ENCODE measurements around the gene OAS2. TPM values are rescaled to one million over a fixed set of nuclear protein-coding genes. Genes with fewer than 3 reads are reported as not detected.

OAS2 gene
- total and polyA plus RNA-seq, 10 of the 15 experiments (the other 5 are each of a cell fraction or from before 2014, with no cell fraction given), result 32.4 to 290 (median 90.2) TPM

DNA sequence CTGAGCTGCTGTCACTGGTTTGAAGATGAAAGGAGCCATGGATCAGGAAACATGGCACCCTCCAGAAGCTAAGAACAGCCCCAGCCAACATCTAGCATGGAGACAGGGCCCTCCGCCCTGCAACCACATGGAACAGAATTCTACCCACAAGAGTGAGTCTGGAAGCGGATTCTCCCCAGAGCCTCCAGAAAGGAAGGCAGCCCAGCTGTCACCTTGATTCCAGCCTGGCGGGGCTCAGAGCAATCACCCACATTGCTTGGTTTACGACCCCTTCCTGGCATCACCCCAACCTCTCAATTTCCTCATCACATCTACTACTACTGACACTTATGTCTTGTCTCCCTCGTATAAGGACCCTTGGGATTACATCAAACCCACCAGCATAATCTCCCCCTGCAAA is 38.5 kb downstream of the OAS2 start:
- Histone ChIP-seq H3K27ac (ENCODE audit: control insufficient read depth, insufficient read depth) (no peak overlapping the region), H3K9ac (ENCODE audit: control insufficient read depth, insufficient read depth, low read length) (no peak overlapping the region), H3K36me3 (ENCODE audit: control insufficient read depth in 2 of 2, insufficient read depth in 2 of 2, low read length in 1 of 2) (no peaks in the 10 kb centered on the region), H3K9me3 (replicated peaks; ENCODE audit: control insufficient read depth, insufficient read depth, low read length) (no peaks in the 10 kb centered on the region), H3K27me3 (replicated peaks in 1 of 2; ENCODE audit: control insufficient read depth in 2 of 2, insufficient read depth in 2 of 2, low read length in 1 of 2) (peaks cover 0 to 3% of the 10 kb centered on the region in 2 experiments; a peak in 2 of 4 replicates), H3K4me3 (no peak overlapping the region), H3K79me2 (ENCODE audit: control insufficient read depth, insufficient read depth, low read length) (no peaks in the 10 kb centered on the region), H4K20me1 (ENCODE audit: control insufficient read depth, insufficient read depth) (no peaks in the 10 kb centered on the region), H2AFZ (ENCODE audit: control insufficient read depth, low read depth, low read length) (no peak overlapping the region), H3K4me1 (ENCODE audit: control insufficient read depth, insufficient read depth, low read length) (no peaks in the 10 kb centered on the region), H3K4me2 (ENCODE audit: control insufficient read depth, insufficient read depth) (no peak overlapping the region)
- no TSS peak for BruUV-seq (replicated peaks)
- ChIA-PET CTCF (interaction anchor here (1.3 to 1.7 kb wide), 2 partner anchors 11 to 24 kb away, joined by 4 to 5 read pairs; no protein-coding TSS in a partner anchor), RAD21 (ENCODE audit: unreplicated experiment) (no interaction called here), SMC1A (ENCODE audit: uncharacterized antibody, unreplicated experiment) (interaction anchor here (0.9 to 1.8 kb wide), 3 partner anchors 9 to 22 kb away, joined by 3 read pairs; no protein-coding TSS in a partner anchor), POLR2A (no interaction called here)
- no peak for FAIRE-seq
- in situ Hi-C loops (cut with MboI) (no loop called here), intact Hi-C loops (cut with micrococcal nuclease; ENCODE audit: unreplicated experiment) (no loop called here)
- TF ChIP-seq EGR1 (IDR thresholded peaks at IDR 0.05; ENCODE audit: borderline replicate concordance in 1 of 2, low read depth in 2 of 2, low read length in 2 of 2), result no peak
- TF ChIP-seq SMAD5 (IDR thresholded peaks at IDR 0.05; ENCODE audit: low read depth), result no peak
- TF ChIP-seq HDAC2 (IDR thresholded peaks at IDR 0.05), result no peak
- TF ChIP-seq POLR2AphosphoS5 (IDR thresholded peaks at IDR 0.05; ENCODE audit: low read length), result no peak
- no peak for TF ChIP-seq TARDBP (IDR thresholded peaks at IDR 0.05; ENCODE audit: borderline replicate concordance)
- TF ChIP-seq SP1 (IDR thresholded peaks at IDR 0.05; ENCODE audit: low read depth, low read length), result no peak
- TF ChIP-seq, protein P1, sequence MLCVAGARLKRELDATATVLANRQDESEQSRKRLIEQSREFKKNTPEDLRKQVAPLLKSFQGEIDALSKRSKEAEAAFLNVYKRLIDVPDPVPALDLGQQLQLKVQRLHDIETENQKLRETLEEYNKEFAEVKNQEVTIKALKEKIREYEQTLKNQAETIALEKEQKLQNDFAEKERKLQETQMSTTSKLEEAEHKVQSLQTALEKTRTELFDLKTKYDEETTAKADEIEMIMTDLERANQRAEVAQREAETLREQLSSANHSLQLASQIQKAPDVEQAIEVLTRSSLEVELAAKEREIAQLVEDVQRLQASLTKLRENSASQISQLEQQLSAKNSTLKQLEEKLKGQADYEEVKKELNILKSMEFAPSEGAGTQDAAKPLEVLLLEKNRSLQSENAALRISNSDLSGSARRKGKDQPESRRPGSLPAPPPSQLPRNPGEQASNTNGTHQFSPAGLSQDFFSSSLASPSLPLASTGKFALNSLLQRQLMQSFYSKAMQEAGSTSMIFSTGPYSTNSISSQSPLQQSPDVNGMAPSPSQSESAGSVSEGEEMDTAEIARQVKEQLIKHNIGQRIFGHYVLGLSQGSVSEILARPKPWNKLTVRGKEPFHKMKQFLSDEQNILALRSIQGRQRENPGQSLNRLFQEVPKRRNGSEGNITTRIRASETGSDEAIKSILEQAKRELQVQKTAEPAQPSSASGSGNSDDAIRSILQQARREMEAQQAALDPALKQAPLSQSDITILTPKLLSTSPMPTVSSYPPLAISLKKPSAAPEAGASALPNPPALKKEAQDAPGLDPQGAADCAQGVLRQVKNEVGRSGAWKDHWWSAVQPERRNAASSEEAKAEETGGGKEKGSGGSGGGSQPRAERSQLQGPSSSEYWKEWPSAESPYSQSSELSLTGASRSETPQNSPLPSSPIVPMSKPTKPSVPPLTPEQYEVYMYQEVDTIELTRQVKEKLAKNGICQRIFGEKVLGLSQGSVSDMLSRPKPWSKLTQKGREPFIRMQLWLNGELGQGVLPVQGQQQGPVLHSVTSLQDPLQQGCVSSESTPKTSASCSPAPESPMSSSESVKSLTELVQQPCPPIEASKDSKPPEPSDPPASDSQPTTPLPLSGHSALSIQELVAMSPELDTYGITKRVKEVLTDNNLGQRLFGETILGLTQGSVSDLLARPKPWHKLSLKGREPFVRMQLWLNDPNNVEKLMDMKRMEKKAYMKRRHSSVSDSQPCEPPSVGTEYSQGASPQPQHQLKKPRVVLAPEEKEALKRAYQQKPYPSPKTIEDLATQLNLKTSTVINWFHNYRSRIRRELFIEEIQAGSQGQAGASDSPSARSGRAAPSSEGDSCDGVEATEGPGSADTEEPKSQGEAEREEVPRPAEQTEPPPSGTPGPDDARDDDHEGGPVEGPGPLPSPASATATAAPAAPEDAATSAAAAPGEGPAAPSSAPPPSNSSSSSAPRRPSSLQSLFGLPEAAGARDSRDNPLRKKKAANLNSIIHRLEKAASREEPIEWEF (IDR thresholded peaks at IDR 0.05; ENCODE audit: insufficient replicate concordance, low read depth, low read length), result no peak
- no peak for TF ChIP-seq CHD1 (IDR thresholded peaks at IDR 0.05; ENCODE audit: low read depth, low read length)
- no peak for TF ChIP-seq POU2F2 (IDR thresholded peaks at IDR 0.05; ENCODE audit: borderline replicate concordance, low read depth, low read length)
- TF ChIP-seq RELA (IDR thresholded peaks at IDR 0.05; ENCODE audit: borderline replicate concordance, partially characterized antibody), result no peak
- TF ChIP-seq, protein P2, sequence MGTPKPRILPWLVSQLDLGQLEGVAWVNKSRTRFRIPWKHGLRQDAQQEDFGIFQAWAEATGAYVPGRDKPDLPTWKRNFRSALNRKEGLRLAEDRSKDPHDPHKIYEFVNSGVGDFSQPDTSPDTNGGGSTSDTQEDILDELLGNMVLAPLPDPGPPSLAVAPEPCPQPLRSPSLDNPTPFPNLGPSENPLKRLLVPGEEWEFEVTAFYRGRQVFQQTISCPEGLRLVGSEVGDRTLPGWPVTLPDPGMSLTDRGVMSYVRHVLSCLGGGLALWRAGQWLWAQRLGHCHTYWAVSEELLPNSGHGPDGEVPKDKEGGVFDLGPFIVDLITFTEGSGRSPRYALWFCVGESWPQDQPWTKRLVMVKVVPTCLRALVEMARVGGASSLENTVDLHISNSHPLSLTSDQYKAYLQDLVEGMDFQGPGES (IDR thresholded peaks at IDR 0.05), result no peak
- TF ChIP-seq EED (IDR thresholded peaks at IDR 0.05; ENCODE audit: low read depth), result no peak
- no peak for TF ChIP-seq HCFC1 (IDR thresholded peaks at IDR 0.05; ENCODE audit: low read length)
- no peak for TF ChIP-seq MEF2A (IDR thresholded peaks at IDR 0.05; ENCODE audit: insufficient read depth, low read depth, low read length)
- no peak for TF ChIP-seq CREM (IDR thresholded peaks at IDR 0.05; ENCODE audit: low read depth)
- no peak for TF ChIP-seq NFYB (IDR thresholded peaks at IDR 0.05; ENCODE audit: insufficient read depth, low read depth, low read length)
- no peak for TF ChIP-seq EZH2 (IDR thresholded peaks at IDR 0.05; ENCODE audit: borderline replicate concordance, control insufficient read depth, low read depth, low read length)
- no peak for TF ChIP-seq RB1 (IDR thresholded peaks at IDR 0.05; ENCODE audit: borderline replicate concordance)
- no peak for TF ChIP-seq FOXM1 (IDR thresholded peaks at IDR 0.05; ENCODE audit: low read depth, low read length)
- TF ChIP-seq YBX1 (IDR thresholded peaks at IDR 0.05), result no peak
- ATAC-seq, result no peak
- 73% methylated on average over 5 of the region's 5 CpGs for WGBS (ENCODE audit: insufficient coverage, insufficient replicate concordance, low lambda C conversion rate, missing lambda C conversion rate)
- no peak for DNase-seq (ENCODE audit: low read depth, low spot score)
